SK-N-MC (cell line): ENCODE measurements around the gene HUWE1.

Source experiments
- EZH2 ChIP-seq: fragments of 200-600 bp; sonication (generic); IDR thresholded peaks from one replicate; pipeline ENCODE4 v1.6.1; 2017; ENCODE audit warnings: antibody characterized with exemption
- FOXP2 ChIP-seq: optimal IDR thresholded peaks from 2 replicates; pipeline ENCODE3; 2011; ENCODE audit warnings: mild to moderate bottlenecking, moderate library complexity; ENCODE audit not compliant: insufficient read depth; ENCODE audit errors: extremely low read length, control extremely low read depth

DNA sequence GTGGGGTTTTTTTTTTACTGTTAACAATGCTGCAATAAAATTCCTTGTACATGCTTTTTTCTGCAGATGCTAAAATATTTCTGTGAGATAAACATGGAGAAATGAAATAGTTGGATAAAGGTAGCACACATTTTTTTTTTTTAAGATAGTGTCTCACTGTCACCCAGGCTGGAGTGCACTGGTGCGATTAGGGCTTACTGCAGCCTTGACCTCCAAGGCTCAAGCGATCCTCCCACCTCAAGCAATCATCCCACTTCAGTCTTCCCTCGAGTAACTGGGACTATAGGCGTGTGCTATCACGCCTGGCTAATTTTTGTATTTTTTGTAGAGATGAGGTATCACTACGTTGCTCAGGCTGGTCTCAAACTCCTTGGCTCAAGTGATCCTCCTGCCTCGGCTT, 1.8 kb upstream of the HUWE1 start:
- TF ChIP-seq FOXP2 (no peak), EZH2 (no peak)
